A673 (cell line): Measurements from ENCODE around the gene RBPMS2.

ENCODE experiments used
- CTCF ChIP-seq: fragments of 300-800, 200-600 bp; sonication (generic); conservative IDR thresholded peaks from 2 replicates; pipeline ENCODE4 v1.5.1; 2017; ENCODE audit warnings: low read depth, mild to moderate bottlenecking, antibody characterized with exemption, low read length, moderate library complexity, mixed read lengths
- EZH2 ChIP-seq: fragments of 200-600 bp; sonication (generic); IDR thresholded peaks from 2 replicates; pipeline ENCODE4 v1.6.1; 2017; ENCODE audit warnings: borderline replicate concordance, low read depth, mild to moderate bottlenecking, mixed read lengths, antibody characterized with exemption, low read length; ENCODE audit not compliant: poor library complexity, severe bottlenecking

- TF ChIP-seq CTCF (no peak), EZH2 (no peak)
These were observed 63.0 kb downstream of the RBPMS2 start for GRCh38 chr15:64712353-64712752.
